ENCODE data around the gene AUTS2.

AUTS2 gene

GRCh38 chr7:70570961-70571360, 972.7 kb downstream of the AUTS2 start:
- Histone ChIP-seq H3K36me3 (no peaks in the 10 kb centered on the region), H3K27me3 (no peaks in the 10 kb centered on the region), H3K9me3 (no peaks in the 10 kb centered on the region), H3K4me3 (ENCODE audit: low read depth in 1 of 2, low read length in 1 of 2) (no peak overlapping the region), H3K4me1 (ENCODE audit: control insufficient read depth in 1 of 2, insufficient read depth in 1 of 2, low read depth in 1 of 2, low read length in 1 of 2) (no peaks in the 10 kb centered on the region), H3K27ac (no peak overlapping the region)
- TF ChIP-seq CTCF (IDR thresholded peaks at IDR 0.05) = no peak

- H3K4me3 ChIP-seq (ENCODE audit: low read depth in 1 of 2, low read length in 1 of 2) = no peak overlapping the region
- no peaks in the 10 kb centered on the region for H3K36me3 ChIP-seq
- no peaks in the 10 kb centered on the region for H3K9me3 ChIP-seq
- no peak for TF ChIP-seq CTCF (IDR thresholded peaks at IDR 0.05)
- no peak overlapping the region for H3K27ac ChIP-seq
- no peaks in the 10 kb centered on the region for H3K4me1 ChIP-seq (ENCODE audit: control insufficient read depth in 1 of 2, insufficient read depth in 1 of 2, low read depth in 1 of 2, low read length in 1 of 2)
- no peaks in the 10 kb centered on the region for H3K27me3 ChIP-seq
These were observed 973.2 kb downstream of the AUTS2 start for GRCh38 chr7:70571403-70571934.

- Histone ChIP-seq H3K4me1 (ENCODE audit: control insufficient read depth in 1 of 2, insufficient read depth in 1 of 2, low read depth in 1 of 2, low read length in 1 of 2) (no peaks in the 10 kb centered on the region), H3K9me3 (no peaks in the 10 kb centered on the region), H3K36me3 (no peaks in the 10 kb centered on the region), H3K27me3 (no peaks in the 10 kb centered on the region), H3K27ac (no peak overlapping the region), H3K4me3 (ENCODE audit: low read depth in 1 of 2, low read length in 1 of 2) (no peak overlapping the region)
- TF ChIP-seq CTCF (IDR thresholded peaks at IDR 0.05) = no peak
These were observed 973.7 kb downstream of the AUTS2 start for GRCh38 chr7:70571961-70572360.

GRCh38 chr7:70572571-70572970, 974.3 kb downstream of the AUTS2 start:
- Histone ChIP-seq H3K4me3 (ENCODE audit: low read depth in 1 of 2, low read length in 1 of 2) (no peak overlapping the region), H3K36me3 (no peaks in the 10 kb centered on the region), H3K9me3 (no peaks in the 10 kb centered on the region), H3K4me1 (ENCODE audit: control insufficient read depth in 1 of 2, insufficient read depth in 1 of 2, low read depth in 1 of 2, low read length in 1 of 2) (no peaks in the 10 kb centered on the region), H3K27ac (no peak overlapping the region), H3K27me3 (no peaks in the 10 kb centered on the region)
- no peak for TF ChIP-seq CTCF (IDR thresholded peaks at IDR 0.05)

- Histone ChIP-seq H3K9me3 (no peaks in the 10 kb centered on the region), H3K27me3 (no peaks in the 10 kb centered on the region), H3K4me1 (ENCODE audit: control insufficient read depth in 1 of 2, insufficient read depth in 1 of 2, low read depth in 1 of 2, low read length in 1 of 2) (no peaks in the 10 kb centered on the region), H3K36me3 (no peaks in the 10 kb centered on the region), H3K4me3 (ENCODE audit: low read depth in 1 of 2, low read length in 1 of 2) (no peak overlapping the region), H3K27ac (no peak overlapping the region)
- no peak for TF ChIP-seq CTCF (IDR thresholded peaks at IDR 0.05)
These were observed 974.9 kb downstream of the AUTS2 start for GRCh38 chr7:70573071-70573661.

Data from neutrophil (primary cell).